ENCODE results near the gene EFCAB6.

Gene EFCAB6

DNA sequence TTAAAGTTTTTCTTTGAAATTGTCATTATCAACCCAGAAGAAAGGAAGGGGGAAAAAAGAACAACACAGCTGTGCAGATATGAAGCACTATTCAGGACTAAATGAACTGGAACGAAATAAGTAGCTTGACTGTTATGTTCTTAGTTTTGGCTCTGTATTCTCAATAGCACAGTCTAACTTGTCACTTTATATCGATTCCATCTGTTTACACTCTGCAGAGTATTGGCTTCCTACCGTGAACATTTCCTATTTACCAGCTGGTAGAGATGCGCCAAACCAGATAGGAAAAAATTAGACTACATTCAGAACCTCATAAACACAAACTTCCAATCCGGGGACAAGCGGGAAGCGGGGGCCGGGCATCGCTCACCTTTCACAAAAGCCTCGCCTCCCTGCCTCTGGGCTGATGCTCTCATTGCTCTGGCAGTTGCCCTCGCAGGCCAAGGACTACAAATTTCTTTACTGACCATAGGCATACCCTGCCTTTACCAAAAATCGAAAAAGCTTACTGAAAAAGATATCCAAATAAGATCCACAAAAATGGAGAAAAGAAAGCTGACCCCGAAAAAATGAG is 66.2 kb downstream of the EFCAB6 start:
- CTCF ChIA-PET: no interaction called here
- TF ChIP-seq, protein P1, sequence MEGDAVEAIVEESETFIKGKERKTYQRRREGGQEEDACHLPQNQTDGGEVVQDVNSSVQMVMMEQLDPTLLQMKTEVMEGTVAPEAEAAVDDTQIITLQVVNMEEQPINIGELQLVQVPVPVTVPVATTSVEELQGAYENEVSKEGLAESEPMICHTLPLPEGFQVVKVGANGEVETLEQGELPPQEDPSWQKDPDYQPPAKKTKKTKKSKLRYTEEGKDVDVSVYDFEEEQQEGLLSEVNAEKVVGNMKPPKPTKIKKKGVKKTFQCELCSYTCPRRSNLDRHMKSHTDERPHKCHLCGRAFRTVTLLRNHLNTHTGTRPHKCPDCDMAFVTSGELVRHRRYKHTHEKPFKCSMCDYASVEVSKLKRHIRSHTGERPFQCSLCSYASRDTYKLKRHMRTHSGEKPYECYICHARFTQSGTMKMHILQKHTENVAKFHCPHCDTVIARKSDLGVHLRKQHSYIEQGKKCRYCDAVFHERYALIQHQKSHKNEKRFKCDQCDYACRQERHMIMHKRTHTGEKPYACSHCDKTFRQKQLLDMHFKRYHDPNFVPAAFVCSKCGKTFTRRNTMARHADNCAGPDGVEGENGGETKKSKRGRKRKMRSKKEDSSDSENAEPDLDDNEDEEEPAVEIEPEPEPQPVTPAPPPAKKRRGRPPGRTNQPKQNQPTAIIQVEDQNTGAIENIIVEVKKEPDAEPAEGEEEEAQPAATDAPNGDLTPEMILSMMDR (IDR thresholded peaks at IDR 0.05; ENCODE audit: insufficient read depth, low read length, missing control alignments): no peak
- POLR2A ChIA-PET: interaction anchor here (1.0 kb wide), 1 partner anchor 14 kb away, joined by 4 read pairs; no protein-coding TSS in a partner anchor

DNA sequence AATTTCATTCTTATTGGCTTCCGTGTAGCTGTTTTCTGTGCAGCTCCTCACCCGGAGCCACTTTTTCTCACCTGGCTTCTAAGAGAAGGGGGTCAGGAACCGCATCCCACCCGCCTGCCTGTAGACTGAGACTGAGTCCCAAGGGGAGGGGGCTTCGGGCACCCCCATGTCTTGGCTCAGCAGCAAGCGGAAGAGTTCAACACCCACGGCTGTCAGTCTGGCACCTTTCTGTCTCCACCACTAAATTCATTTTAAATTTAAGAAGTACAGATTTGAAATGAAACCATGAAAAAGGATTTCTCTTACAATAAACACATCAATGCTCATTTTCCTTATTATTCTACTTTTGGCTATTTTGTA is 66.7 kb downstream of the EFCAB6 start:
- CTCF ChIA-PET: interaction anchor here (1.0 kb wide), 1 partner anchor 140 kb away, joined by 3 read pairs; no protein-coding TSS in a partner anchor
- H3K4me3 ChIP-seq (ENCODE audit: low read depth, low read length): no peak overlapping the region
- DNase-seq (ENCODE audit: low read depth, low spot score): no peak
- POLR2A ChIA-PET: interaction anchor here (1.0 kb wide), 1 partner anchor 14 kb away, joined by 4 read pairs; no protein-coding TSS in a partner anchor
- TF ChIP-seq, protein P1 (IDR thresholded peaks at IDR 0.05; ENCODE audit: insufficient read depth, low read length, missing control alignments): no peak

More for the DNA sequence above, 66.2 kb downstream of the EFCAB6 start:
- H3K4me3 ChIP-seq (ENCODE audit: low read depth, low read length): no peak overlapping the region
- no peak for DNase-seq (ENCODE audit: low read depth, low spot score)

DNA sequence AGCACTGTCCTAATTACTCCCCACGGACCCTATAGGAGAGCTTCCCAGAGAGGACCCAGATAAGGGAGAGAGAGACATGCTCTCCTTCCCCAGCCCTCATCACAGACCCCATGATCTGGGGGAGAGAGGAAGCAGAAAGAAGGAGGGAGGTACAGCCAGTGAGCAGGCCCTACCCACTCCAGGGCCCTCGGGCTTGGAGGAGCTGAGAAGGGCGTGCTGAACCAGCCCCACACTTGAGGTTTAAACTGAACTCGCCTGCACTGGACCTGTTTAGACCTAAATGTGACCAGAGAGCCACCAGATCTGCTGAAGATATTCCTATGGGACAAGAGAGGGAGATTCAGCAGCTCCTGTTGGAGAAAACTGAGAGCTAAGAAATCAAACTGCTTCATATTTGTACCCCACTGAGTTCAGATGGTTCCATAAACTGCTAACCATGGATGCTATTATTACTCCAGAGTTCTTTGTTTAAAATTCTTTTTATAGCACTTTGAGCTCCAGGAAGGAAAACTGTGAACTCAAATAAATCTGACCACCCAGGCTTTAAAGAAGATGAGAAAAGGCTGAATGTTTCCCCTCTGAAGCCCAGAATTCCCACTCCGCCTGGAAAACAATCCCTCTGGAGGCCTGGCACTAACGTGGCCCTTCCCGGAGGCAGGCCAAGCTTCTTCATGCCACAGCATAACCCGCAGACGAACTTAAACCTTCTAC is 67.2 kb downstream of the EFCAB6 start:
- DNase-seq (ENCODE audit: low read depth, low spot score): no peak
- CTCF ChIA-PET: interaction anchor here (1.0 kb wide), 1 partner anchor 140 kb away, joined by 3 read pairs; no protein-coding TSS in a partner anchor
- no peak overlapping the region for H3K4me3 ChIP-seq (ENCODE audit: low read depth, low read length)
- TF ChIP-seq, protein P1 (IDR thresholded peaks at IDR 0.05; ENCODE audit: insufficient read depth, low read length, missing control alignments): no peak
- POLR2A ChIA-PET: no interaction called here

DNA sequence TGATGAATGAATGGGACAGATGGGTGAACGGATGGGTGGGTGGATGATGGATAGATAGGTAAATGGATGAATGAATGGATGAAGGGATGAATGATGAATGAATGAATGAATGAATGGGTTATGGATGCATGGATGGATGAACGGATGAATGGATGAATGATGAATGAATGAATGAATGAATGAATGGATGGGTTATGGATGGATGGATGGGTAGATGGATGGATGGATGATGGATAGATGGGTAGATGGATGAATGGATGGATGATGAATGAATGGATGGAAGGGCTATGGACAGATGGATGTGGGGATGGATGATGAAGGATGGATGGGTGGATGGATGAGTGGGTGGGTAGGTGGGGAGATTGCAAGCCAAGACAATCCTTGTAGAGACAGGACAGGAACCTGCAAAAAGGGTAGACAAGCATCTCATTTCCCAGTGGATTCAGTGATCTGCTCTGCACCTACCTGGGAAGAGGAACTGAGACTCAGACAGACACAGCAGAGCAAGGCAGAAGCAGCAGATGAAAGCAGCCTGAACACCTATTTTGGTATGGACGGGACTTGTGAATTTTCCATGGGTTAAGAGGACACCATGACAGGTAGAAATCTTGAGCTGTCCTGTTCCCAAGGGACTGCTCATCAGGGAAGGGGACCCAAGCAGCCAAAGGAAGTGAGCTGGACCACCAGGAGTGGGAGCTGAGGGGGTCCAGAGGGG is 68.0 kb downstream of the EFCAB6 start:
- ChIA-PET CTCF (no interaction called here), POLR2A (no interaction called here)
- DNase-seq (ENCODE audit: low read depth, low spot score): no peak
- TF ChIP-seq, protein P1 (IDR thresholded peaks at IDR 0.05; ENCODE audit: insufficient read depth, low read length, missing control alignments): no peak
- no peak overlapping the region for H3K4me3 ChIP-seq (ENCODE audit: low read depth, low read length)

DNA sequence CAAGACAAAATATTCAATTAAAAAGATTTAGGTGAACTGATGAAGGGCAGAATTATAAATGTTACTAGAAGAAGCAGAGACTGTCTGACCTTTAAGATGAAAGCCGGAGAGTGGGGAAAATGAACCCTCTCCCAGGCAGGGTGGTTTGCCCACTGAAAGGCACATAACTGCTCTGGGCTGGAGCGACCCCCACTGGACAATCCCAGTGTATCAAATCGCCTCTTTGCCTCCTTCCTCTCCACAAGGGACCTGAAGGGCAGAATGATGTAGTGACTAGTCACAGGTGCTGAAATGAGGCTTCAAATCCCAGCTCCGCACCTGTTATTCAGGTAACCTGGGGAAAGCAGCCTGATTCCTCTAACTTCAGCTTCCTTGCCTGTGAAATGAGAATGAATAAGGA is 69.0 kb downstream of the EFCAB6 start:
- no peak overlapping the region for H3K4me3 ChIP-seq (ENCODE audit: low read depth, low read length)
- TF ChIP-seq, protein P1 (IDR thresholded peaks at IDR 0.05; ENCODE audit: insufficient read depth, low read length, missing control alignments): no peak
- ChIA-PET POLR2A (no interaction called here), CTCF (no interaction called here)
- DNase-seq (ENCODE audit: low read depth, low spot score): no peak

All from AG04449 (cell line).